Dermis lymphatic vessel endothelial cell (primary cell): Measurements from ENCODE around the gene TRAPPC6A. TPM values are rescaled to one million over a fixed set of nuclear protein-coding genes. Genes with fewer than 3 reads are reported as not detected.

Source experiments
- total RNA-seq: library from RNA; depleted of rRNA; stranded (reverse); fragments of >200 nt; gene quantifications from 2 replicates; pipeline ENCODE4 v1.2.1, GENCODE V29; 2014

The TRAPPC6A gene, protein sequence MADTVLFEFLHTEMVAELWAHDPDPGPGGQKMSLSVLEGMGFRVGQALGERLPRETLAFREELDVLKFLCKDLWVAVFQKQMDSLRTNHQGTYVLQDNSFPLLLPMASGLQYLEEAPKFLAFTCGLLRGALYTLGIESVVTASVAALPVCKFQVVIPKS
- total RNA-seq, result 40.7 and 44.5 TPM in 2 replicates

DNA sequence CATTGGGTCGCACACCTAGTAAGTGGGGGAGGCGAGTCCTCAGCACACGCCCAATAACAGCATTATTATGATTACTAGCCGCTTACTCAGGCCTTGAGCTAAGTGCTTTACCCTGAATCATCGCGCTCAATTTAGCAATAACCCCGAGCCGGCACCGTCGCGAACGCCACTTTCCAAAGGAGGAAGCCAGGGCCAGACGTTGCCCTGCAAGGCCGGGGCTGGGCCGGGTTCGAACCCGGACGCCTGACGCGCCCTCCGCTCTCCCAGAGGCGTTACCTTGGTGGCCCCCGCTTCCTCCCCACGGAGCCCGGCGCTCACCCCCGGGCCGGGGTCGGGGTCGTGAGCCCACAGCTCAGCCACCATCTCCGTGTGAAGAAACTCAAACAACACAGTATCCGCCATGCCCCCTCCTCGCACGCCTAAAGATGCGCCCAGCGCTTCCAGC, at the start of gene TRAPPC6A:
TRAPPC6A (minus strand) TSS at position 421 of the 445 bp plus-strand sequence; CDS start at position 402, 19 bp downstream.

DNA sequence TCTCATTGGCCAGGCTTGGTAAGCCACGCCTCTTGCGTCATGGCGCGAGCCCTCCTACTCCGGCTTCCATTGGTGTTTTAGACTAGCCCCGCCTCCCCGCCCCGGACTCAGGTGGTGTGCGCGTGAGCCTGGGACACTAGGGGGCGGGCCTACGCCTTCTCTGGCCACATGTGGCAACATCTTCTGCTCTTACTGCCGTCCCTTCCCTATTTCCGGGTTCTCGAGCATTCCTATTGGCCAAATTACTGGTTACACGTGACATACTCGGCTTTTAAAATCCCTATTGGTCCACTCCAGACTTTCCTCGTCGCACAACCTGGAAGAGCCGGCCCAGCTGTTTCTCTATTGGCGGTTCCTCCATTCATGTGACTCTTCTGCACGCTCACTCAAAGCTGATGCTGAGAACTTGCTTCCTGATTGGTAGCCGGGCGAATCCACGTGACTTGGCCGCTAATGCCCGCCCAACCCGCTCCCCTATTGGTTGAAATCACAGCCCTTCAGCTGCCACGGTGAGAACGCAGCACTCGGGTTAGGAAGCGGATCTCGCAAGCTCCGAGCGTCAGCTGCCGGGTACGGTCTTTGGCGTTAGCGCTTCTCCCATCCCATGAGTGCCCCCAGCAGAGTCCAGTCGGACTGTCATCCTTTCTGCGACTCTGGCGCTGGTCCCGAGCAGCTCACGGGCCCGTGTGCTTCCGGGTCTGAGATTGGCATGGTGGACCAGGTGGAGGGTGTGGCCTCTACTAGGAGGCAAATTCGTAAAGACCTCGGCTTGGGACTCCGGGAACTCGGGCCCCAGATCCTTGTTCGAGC, 430 bp upstream of the TRAPPC6A start, which contains the start of gene BLOC1S3:
BLOC1S3 (plus strand) TSS at position 523 of the 810 bp plus-strand sequence. CDS start 513 bp downstream, outside the sequence.

DNA sequence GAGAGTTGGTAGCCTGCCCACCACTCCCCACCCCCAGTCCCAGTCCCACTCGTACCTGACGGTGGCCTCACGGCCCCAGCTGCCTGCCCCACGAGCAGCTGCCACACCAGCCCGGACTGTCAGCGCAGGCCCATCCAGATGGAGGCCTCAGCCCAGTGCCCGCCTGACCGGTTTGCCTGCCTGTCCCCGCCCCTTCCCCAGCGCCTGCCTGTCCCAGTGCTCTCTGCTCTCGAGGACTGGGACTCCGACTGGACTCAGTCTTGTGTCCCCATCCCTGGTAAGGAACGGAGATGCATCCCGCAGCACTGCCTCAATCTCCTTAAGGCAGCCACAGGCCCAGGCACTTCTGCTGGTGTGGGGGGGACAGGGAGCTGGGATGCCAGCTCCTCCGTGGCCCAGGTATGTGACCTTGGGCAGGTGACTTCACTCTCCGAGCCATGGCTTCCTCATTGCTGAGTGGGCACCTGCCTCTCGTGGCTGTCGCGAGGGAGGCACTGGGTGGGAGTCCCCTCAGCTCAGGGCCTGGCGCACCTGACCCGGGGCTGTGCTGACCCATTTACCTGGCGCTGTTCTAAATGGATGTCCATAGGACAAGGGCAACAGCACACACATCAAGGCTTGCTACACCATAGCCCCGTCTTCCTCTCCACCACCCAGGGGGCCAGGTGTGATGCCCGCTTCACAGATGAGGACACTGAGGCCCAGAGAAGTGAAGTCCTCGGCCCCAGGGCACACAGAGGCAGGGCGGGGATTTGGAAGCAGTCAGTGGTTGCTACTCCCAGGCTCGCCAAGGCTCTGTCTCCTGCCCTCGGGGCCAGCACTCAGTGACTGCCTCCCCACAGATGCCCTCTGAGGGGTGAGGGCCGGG, 16.9 kb downstream of the TRAPPC6A start, which contains the start of gene NKPD1:
NKPD1 (minus strand) TSS at position 113 of the 868 bp plus-strand sequence. CDS start 832 bp downstream, outside the sequence.

Other genes with a start within 250 kb of the TRAPPC6A start
- not detected in 2 replicates for gene APOC4, start 236.0 kb downstream of the TRAPPC6A start, total RNA-seq
- not detected in 2 replicates for gene APOC2, start 232.2 kb downstream of the TRAPPC6A start, total RNA-seq
- 29.1 and 29.2 TPM in 2 replicates for gene CLPTM1, start 222.9 kb downstream of the TRAPPC6A start, total RNA-seq
- 6.7 and 7.8 TPM in 2 replicates for gene RELB, start 176.8 kb downstream of the TRAPPC6A start, total RNA-seq
- 7.9 and 9.2 TPM in 2 replicates for gene CLASRP, start 139.2 kb downstream of the TRAPPC6A start, total RNA-seq
- gene ZNF296, start 101.8 kb downstream of the TRAPPC6A start, total RNA-seq, result under 0.01 TPM in 1 of 2 replicates, not detected in the other
- 12.2 and 17.6 TPM in 2 replicates for gene GEMIN7, start 99.0 kb downstream of the TRAPPC6A start, total RNA-seq
- gene PPP1R37, start 85.1 kb downstream of the TRAPPC6A start, total RNA-seq, result 17.2 and 22.2 TPM in 2 replicates
- gene NKPD1, start 17.3 kb downstream of the TRAPPC6A start, total RNA-seq, result 0.11 and 0.17 TPM in 2 replicates
- 2.3 and 3.3 TPM in 2 replicates for gene BLOC1S3, start 547 bp upstream of the TRAPPC6A start, total RNA-seq
- 0.54 and 1.3 TPM in 2 replicates for gene EXOC3L2, start 67.2 kb upstream of the TRAPPC6A start, total RNA-seq
- 14.7 and 15.1 TPM in 2 replicates for gene MARK4, start 73.0 kb upstream of the TRAPPC6A start, total RNA-seq
- gene CKM, start 144.6 kb upstream of the TRAPPC6A start, total RNA-seq, result not detected in 2 replicates
- 0.43 TPM in 2 replicates for gene KLC3, start 162.5 kb upstream of the TRAPPC6A start, total RNA-seq
- 10.5 and 13.1 TPM in 2 replicates for gene ERCC2, start 192.3 kb upstream of the TRAPPC6A start, total RNA-seq
- 8.4 and 14.7 TPM in 2 replicates for gene PPP1R13L, start 226.8 kb upstream of the TRAPPC6A start, total RNA-seq
- gene POLR1G, start 228.4 kb upstream of the TRAPPC6A start, total RNA-seq, result 5.6 and 7.1 TPM in 2 replicates
- 41.5 and 50.4 TPM in 2 replicates for gene ERCC1, start 245.7 kb upstream of the TRAPPC6A start, total RNA-seq